ENCODE data around the gene CHST9. TPM values are rescaled to one million over a fixed set of nuclear protein-coding genes. Genes with fewer than 3 reads are reported as not detected.

Gene CHST9
- total RNA-seq, 4 donors from 2014 or later: 0.21 to 0.98 (median 0.26) TPM

GRCh38 chr18:26867471-26867870 is 317.6 kb downstream of the CHST9 start:
- Histone ChIP-seq H3K27me3 (peaks cover 0 to 21% of the 10 kb centered on the region in 2 donors), H3K36me3 (no peaks in the 10 kb centered on the region), H3K9me3 (no peaks in the 10 kb centered on the region), H3K4me3 (no peak overlapping the region), H3K4me1 (peaks cover 0 to 21% (median 0%) of the 10 kb centered on the region in 4 donors), H3K27ac (no peak overlapping the region)
- DNase-seq (ENCODE audit: low spot score in 2 of 2): no peak
- WGBS, 2 donors: 58 to 63% methylated on average over 4 of the region's 4 CpGs
- TF ChIP-seq POLR2A (IDR thresholded peaks at IDR 0.05) (no peak), EP300 (IDR thresholded peaks at IDR 0.05) (no peak), CTCF (IDR thresholded peaks at IDR 0.05) (no peak)

DNA sequence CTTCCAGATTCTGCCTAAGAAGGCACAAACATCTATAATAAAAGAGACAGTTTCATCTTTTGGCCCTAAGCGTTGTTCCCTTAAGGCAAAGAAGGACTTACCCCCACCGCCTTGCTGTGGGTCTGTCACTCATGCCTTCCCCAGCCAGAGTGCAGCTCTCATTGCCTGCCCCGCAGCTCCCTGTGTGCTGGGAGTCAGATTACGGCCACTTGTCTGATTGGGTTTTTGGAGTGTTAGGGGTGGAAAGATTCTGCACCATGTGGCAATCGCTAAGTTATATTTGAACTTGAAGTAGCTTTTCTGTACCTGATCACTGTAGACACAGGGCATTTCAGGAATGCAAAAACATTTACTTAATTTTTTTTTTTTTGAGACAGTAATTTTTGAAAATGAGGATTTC is 319.6 kb downstream of the CHST9 start, which contains the start of gene AQP4:
TSS of gene AQP4 (minus strand) at position 151 of the 400 bp plus-strand sequence. CDS start at position 133, 18 bp downstream.
- no peak within 1 kb of the TSS for H3K4me3 ChIP-seq
- TF ChIP-seq EP300 (IDR thresholded peaks at IDR 0.05) (no peak), POLR2A (IDR thresholded peaks at IDR 0.05) (no peak), CTCF (IDR thresholded peaks at IDR 0.05) (no peak)
- DNase-seq (ENCODE audit: low spot score in 2 of 2): no peak
- H3K4me1 ChIP-seq: peaks cover 0 to 21% (median 0%) of the 10 kb centered on the region in 4 donors
- H3K36me3 ChIP-seq: no peaks in the 10 kb centered on the region
- no peak within 1 kb of the TSS for H3K27ac ChIP-seq
- WGBS, 2 donors: 36 to 46% methylated on average over 5 of the region's 5 CpGs
- peaks cover 0 to 21% of the 10 kb centered on the region in 2 donors for H3K27me3 ChIP-seq
- no peaks in the 10 kb centered on the region for H3K9me3 ChIP-seq

DNA sequence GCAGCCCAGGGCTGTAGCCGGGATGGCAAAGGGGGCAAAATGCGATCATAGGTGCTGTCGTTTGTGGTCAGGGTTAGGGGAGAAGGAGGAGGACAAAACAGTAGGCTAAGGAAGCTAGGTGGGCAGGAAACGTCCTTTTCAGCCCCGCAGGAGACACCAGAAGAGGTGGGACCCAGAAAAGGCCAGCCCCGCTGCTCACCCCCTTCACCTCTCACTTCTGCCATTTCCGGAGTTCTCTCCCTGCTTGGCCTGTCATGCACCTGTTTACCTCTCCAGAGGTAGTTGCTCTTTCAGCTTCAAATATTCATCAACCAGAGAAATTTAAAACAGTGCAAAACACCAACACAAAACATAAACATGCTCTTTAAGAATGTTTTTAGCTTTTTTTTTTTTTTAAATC is 320.4 kb downstream of the CHST9 start:
- Histone ChIP-seq H3K27me3 (peaks cover 0 to 21% of the 10 kb centered on the region in 2 donors), H3K4me3 (no peak overlapping the region), H3K4me1 (peaks cover 0 to 21% (median 0%) of the 10 kb centered on the region in 4 donors), H3K9me3 (no peaks in the 10 kb centered on the region), H3K36me3 (no peaks in the 10 kb centered on the region), H3K27ac (no peak overlapping the region)
- DNase-seq (ENCODE audit: low spot score in 2 of 2): no peak
- WGBS, 2 donors: 64 to 74% methylated on average over 7 of the region's 7 CpGs
- TF ChIP-seq CTCF (IDR thresholded peaks at IDR 0.05) (no peak), EP300 (IDR thresholded peaks at IDR 0.05) (no peak), POLR2A (IDR thresholded peaks at IDR 0.05) (no peak)

DNA sequence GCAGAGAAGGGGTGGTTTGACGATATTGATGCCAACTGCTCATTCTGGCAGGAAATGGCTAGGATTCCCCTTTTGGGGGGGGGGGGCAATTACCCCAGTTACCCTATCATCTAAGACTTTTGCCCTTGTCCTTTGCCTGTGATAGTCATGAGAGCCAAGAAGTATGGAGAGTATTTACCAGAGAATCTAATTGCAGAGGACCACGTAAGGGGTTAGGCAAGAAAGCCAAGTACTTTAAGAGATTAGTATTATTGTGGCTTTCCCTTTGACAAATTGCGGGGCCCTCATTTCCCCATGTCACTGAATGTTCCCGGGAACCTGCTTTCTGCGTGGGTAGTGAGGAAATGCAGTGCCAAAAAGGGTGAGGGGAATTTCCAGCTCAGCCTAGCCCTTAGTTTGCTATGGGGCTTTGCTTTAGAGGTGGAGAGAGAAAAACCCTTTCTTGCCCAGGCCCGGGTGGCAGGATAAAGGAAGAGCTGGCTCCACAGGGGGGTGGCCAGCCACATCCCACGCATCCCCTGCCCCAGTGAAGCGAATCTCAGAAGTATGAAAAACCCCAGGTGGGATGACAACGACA is 321.1 kb downstream of the CHST9 start:
- WGBS, 2 donors: 45 to 54% methylated on average over 9 of the region's 9 CpGs
- TF ChIP-seq EP300 (IDR thresholded peaks at IDR 0.05): no peak
- no peak for TF ChIP-seq POLR2A (IDR thresholded peaks at IDR 0.05)
- TF ChIP-seq CTCF (IDR thresholded peaks at IDR 0.05): no peak
- H3K27me3 ChIP-seq: peaks cover 0 to 21% of the 10 kb centered on the region in 2 donors
- H3K4me3 ChIP-seq: no peak overlapping the region
- H3K27ac ChIP-seq: no peak overlapping the region
- no peaks in the 10 kb centered on the region for H3K9me3 ChIP-seq
- peaks cover 0 to 21% (median 0%) of the 10 kb centered on the region in 4 donors for H3K4me1 ChIP-seq
- DNase-seq (ENCODE audit: low spot score in 2 of 2): no peak
- no peaks in the 10 kb centered on the region for H3K36me3 ChIP-seq

DNA sequence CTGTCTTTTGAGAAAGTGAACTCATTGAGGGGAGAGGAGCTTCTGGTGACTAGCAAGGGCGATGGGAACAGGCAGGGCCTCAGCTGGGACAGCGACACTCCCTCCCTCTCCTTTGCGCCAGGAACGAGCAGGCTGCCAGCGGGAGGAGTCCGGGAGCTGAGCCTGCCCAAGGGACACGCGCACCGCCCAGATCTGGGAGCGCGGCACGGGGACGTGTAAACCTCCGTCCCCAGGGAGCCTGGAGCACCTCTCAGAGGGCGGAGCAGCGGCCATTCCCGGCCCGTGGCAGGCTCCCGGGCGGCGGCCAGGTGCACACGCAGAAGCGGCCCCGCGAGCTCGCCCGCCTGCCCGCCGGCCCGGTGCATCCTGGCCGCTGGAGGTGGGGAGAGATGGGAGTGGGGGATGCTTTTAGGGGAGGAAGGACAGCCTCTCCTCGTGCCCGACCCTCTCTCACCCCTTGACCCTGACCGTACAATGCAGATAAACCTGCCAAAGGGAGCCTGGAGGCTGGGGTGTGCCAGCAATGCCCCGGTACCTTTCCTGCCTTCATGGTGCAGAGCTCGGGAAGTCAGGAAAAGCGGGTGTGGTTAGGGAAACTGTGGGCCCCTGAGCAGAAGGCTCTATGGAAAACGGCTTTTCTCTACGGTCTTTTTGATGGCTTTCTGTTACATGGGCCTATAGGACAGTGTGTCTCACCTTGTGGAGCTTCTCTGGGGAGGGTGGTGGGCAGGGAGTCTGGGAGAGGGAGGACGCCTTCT is 321.8 kb downstream of the CHST9 start:
- Histone ChIP-seq H3K4me3 (peak overlapping the region in 2 of 4 donors; percentile 7 to 49), H3K9me3 (no peaks in the 10 kb centered on the region), H3K36me3 (no peaks in the 10 kb centered on the region), H3K27me3 (peaks cover 0 to 21% of the 10 kb centered on the region in 2 donors), H3K4me1 (peaks cover 0 to 15% (median 0%) of the 10 kb centered on the region in 4 donors), H3K27ac (no peak overlapping the region)
- 8 to 9% methylated on average over 19 to 40 of the region's 40 CpGs for WGBS, 2 donors
- TF ChIP-seq EP300 (IDR thresholded peaks at IDR 0.05): no peak
- no peak for TF ChIP-seq POLR2A (IDR thresholded peaks at IDR 0.05)
- no peak for TF ChIP-seq CTCF (IDR thresholded peaks at IDR 0.05)
- no peak for DNase-seq (ENCODE audit: low spot score in 2 of 2)
